Embryonic facial prominence (tissue), 1 donor: Measurements from ENCODE around the gene CCDC12.

Experiments used
- DNase-seq: peaks from one replicate; pipeline ENCODE4 v3.0.0-alpha.2; 2016; ENCODE audit errors: extremely low spot score

Gene CCDC12

DNA sequence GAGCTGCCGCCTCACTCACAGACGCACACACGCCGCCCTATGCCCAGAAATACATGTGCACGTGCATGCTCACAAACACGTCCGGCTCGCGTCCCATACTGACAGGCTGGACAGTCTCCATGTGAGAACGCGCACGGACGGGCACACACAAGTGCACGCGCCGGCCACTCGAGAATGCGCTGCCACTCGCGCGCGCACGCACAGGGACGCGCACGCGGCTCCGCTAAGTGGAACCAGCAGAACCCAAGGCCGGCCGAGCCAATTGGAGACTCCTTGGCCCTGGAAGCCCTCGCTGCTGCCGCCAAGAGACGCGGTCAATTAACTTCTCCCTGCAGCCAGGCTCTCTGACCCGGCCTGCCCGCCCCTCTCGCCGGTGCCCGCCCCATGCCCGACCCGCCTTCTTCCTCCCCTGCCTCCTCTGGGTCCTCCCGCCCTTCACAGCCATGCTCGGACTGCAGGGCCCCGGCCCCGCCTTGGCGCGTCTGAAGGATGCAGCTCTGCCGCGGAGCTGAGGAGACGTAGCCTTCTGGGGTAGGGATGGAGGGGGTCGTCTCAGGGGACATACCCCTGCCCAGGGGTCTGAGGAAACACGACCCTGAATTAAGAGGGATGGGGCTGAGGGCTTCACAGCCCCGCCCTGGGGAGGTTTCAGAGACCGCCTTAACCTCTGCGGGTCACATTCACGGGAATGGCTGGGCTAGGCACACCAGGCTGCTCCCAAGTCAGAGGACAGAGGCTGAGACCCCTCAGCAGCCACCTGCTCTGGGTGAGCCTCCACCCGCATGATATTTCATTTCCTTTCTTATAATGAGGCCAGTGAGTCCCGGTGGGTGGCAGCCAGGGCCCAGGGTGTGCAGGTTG, 84.0 kb downstream of the CCDC12 start:
- DNase-seq: no peak

DNA sequence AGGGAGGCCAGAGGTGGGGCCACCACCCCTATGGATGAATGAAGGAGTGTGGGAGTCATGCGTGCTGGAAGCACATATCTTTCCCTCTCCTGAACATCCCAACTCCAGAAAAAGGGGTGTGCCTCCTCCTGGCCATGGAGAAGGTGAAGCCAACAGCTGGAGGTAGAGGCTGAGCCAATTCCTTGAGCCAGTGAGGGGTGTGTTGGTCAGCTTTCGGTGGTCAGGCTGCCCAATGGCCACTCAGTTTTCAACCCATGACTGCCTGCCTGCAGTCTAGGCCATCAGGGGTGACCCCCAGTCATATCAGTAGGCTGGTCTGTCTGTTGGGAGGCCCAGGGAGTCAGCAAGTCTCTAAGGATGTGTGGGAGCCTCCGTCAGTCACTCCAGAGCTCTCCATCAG, 85.4 kb downstream of the CCDC12 start:
- no peak for DNase-seq

DNA sequence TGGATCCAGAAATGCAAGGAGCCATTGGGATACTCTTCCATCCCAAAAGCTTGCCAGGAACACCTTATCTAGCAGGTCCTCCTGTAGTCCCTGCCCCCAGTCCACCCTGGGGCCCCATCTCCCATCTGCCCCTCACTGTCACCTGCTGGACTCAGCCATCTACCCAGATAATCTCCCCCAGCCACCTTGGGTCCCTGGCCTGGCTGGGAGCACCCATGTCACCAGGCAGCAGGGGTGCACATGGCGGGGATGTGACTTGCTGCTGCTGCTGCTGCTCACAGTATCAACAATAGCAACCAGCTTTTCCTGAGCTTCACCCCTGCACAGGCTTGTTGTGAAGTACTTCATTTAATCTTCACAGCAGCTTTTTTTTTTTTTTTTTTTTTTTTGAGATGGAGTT, 86.4 kb downstream of the CCDC12 start:
- DNase-seq: no peak

- no peak for DNase-seq
Observed at GRCh38 chr3:46889381-46890110, 87.0 kb downstream of the CCDC12 start.

DNA sequence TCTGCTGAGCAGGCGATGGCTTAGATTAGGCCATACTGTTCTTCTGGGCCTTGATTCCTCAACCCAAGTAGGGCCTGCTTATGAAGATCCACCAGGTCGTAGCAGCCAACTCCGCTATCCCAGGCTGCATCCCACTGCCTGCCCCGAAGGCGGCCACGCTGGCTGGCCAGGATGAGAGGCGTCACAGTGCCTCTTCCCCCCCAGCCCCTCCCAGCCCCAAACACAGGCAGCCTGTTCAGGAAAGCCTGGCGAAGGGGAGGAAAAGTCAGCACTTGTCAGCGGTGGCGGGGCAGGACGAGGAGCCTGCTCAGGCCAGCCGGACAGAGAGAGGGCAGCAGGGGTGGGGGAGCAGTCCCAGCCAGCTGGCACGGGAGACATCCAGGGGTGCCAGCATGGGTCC, 87.8 kb downstream of the CCDC12 start:
- DNase-seq: no peak

DNA sequence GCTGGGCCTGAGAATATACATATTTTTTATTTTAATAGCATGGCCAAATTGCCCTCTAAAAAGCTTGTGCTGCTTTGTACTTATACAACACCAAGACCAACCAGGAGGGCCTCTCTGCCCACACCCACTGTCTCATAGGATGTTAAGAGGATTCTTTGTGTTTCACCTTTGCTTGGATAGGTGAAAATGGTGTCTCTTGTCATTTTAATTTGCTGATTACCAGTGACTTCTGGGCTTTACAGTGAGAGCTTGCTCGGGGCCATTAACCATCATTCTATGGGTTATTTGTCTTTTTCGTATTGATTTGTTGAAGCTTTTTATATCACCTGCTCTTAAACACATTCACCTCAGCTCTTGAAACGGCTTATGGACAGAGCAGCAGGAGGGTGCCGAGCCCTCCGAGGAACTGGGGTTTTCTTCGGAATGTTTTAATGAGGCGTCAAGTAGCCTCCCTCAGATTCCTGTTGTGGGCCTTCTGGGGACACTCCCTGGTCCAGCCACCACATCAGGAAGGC, 88.5 kb downstream of the CCDC12 start:
- no peak for DNase-seq

DNA sequence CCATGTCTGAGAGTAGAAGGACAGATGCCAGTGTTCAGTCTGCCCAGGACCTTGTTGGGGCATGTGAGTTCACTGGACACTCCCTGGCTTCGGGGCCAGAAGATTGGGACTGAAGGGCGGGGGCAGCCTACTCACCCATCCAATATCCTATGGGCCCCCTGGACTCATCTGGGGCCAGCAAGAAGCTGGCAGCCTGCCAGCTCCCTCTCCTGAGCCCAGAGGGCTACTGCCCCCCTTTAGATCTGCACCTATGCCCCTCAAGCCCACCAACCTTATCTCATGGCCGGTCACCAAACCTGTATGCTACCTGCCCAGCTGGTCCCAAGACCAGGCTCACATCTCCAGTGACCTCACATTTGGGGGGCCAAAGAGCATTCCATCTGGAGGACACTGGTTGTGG, 90.9 kb downstream of the CCDC12 start:
- no peak for DNase-seq

- no peak for DNase-seq
Observed at GRCh38 chr3:46884929-46885328, 91.6 kb downstream of the CCDC12 start.

DNA sequence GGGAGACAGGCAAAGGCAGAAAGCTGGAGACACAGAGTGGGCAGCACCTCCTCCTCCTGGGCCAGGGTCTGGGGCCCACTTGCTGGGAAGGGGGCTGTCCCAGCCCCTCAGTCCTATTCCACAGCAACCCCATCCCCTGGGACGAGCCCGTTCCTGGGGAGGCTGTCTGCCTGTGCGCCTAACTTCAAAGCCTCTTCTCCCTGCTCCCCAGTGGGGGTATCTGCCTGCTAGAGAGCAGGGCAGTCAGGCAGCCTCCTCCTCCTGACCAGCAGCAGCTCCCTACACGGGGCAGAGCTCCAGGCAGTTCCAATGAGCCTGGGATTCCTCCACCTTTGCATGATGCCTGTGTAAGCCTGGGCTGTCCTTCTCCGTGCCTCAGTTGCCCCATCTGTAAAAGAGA, 92.1 kb downstream of the CCDC12 start:
- DNase-seq: no peak

- DNase-seq: no peak
Observed at GRCh38 chr3:46883830-46884185, 92.7 kb downstream of the CCDC12 start.

DNA sequence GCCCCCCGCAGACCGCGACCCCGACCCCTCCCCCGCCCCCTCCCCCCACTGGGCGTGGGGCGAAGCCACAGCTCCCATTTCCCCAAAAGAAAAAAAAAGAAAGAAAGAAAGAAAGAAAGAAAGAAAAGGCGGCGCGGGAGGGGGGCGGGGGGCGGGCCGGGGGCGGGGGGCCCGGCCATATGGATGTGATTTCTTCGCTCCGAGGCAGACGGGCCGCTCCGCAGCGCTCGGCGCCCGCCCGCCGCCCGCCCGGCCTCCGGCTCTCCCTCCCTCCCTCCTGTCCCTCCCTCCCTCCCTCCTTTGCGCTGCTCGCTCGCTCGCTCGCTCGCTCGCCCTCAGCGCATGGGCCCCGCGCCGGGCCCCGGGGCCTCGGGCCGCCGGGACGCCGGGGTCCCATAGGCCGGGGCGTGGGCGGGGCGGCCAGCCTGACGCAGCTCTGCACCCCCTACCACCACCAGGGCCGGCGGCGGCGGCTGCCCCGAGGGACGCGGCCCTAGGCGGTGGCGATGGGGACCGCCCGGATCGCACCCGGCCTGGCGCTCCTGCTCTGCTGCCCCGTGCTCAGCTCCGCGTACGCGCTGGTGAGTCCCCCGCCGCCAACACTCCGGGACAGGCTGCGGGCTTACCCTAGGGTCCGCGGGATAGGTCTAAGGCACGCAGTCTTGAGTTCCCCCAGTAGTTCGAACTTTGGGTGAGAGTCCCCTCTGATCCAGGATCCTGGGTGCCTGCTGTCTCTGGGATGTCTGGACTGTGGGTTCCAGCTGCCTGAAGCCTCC, 93.3 kb downstream of the CCDC12 start:
- DNase-seq: peak; percentile 58

DNA sequence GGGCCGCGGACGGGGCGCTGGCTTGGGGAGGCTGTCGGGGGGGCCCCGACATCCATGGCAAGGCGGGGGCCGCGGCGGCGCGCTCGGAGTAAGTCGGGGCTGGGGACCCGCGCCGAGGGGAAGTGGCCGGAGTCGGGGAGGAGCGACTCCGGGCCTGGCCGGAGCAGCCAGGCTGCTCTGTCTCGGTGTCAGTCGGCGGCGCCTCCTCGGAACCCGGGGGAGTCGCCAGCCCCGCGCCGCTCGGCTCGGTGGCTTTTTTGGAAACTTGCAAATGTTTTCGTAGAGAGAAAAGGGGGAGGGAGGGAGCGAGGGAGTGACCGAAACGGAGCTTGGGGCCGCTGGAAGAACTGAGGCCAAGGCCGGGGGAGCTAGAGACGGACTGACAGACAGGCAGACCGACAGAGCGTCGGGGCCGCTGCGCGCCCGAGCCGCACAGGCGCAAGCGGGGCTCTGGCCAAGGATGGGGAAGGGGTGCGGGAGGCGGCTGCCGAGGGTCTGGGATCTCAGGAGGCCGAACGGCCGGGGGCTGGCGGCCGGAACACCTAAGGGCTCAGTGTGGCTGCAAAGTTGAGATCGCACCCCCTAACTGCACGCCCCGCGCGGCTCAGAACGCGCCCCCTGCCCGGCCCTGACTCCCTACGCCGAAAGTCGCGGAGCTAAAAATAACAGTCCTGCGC, 94.0 kb downstream of the CCDC12 start:
- no peak for DNase-seq

GRCh38 chr3:46881596-46882376, 94.8 kb downstream of the CCDC12 start:
- DNase-seq: peak; percentile 33

GRCh38 chr3:46880884-46881595, 95.5 kb downstream of the CCDC12 start:
- DNase-seq: no peak

DNA sequence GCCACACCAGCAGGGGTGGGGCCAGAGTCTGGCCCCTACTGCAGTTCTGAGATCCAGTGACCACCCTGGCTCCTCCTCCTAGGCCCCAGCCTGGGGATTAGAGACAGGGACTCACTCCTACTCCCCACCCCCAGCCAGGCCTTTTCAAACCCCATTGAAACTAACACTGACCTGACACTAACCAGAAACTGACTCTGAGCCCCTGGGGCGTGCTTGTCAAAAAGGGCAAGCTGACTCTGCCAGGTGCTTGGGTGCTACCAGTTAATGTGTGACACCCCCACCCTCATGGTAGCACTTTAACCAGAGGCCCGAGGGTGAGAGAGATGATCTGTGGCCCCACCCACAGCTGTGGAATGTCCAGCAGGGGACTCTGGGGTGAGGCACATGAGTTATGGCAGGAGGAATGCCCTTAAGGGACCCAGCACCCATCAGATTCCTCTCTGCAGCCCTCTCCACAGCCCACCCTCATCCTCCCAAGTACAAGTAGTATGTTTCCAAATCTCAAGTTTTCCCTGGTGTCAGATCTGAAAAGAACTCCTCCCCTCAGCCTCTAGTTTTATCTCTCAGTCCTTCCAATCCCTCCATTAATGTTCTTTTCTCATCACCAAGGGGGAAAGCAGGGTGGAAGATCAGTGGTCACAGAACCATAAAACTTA, 97.6 kb downstream of the CCDC12 start:
- no peak for DNase-seq

GRCh38 chr3:46877406-46878125, 99.0 kb downstream of the CCDC12 start, which contains the start of gene PTH1R:
TSS of gene PTH1R (plus strand) at chr3:46877721. CDS start at chr3:46883560, 5,839 bp downstream.
- no peak for DNase-seq

GRCh38 chr3:46876313-46877300, 99.9 kb downstream of the CCDC12 start:
- DNase-seq: no peak

- no peak for DNase-seq
Observed at GRCh38 chr3:46875560-46875959, 101.0 kb downstream of the CCDC12 start.
